SK-N-MC (cell line): ENCODE measurements around the gene MAEA.

Source experiments
- EZH2 ChIP-seq: fragments of 200-600 bp; sonication (generic); IDR thresholded peaks from one replicate; pipeline ENCODE4 v1.6.1; 2017; ENCODE audit warnings: antibody characterized with exemption
- POLR2AphosphoS5 ChIP-seq: IDR thresholded peaks from 2 replicates; pipeline ENCODE4 v1.6.1; 2012; ENCODE audit warnings: mild to moderate bottlenecking, low read depth, low read length, borderline replicate concordance

- TF ChIP-seq EZH2 (no peak), POLR2AphosphoS5 (no peak)
These were observed 29.7 kb upstream of the MAEA start for GRCh38 chr4:1259966-1260365.
